HEK293 (cell line): ENCODE results near the gene RCSD1.
A peak's percentile ranks its signal among the peaks of the same experiment; 100 is the strongest.

ENCODE experiments used
- ATF2 ChIP-seq: fragments of 450-650 bp; formaldehyde crosslinking; IDR thresholded peaks from 2 replicates; pipeline ENCODE4 v1.5.1; 2016; ENCODE audit warnings: missing biosample characterization, missing genetic modification characterization, low read depth
- BCL11B ChIP-seq: fragments of 450-650 bp; formaldehyde crosslinking; IDR thresholded peaks from 2 replicates; pipeline ENCODE4 v1.5.1; 2016; ENCODE audit warnings: low read depth, missing biosample characterization, missing genetic modification characterization
- KLF8 ChIP-seq: fragments of 450-650 bp; formaldehyde crosslinking; IDR thresholded peaks from 2 replicates; pipeline ENCODE4 v1.5.1; 2016; ENCODE audit warnings: missing biosample characterization, missing genetic modification characterization
- REPIN1 ChIP-seq: fragments of 450-650 bp; formaldehyde crosslinking; IDR thresholded peaks from 2 replicates; pipeline ENCODE4 v1.5.1; 2017; ENCODE audit warnings: missing biosample characterization, missing genetic modification characterization, low read depth
- SCRT1 ChIP-seq: fragments of 450-650 bp; formaldehyde crosslinking; IDR thresholded peaks from 2 replicates; pipeline ENCODE4 v1.5.1; 2016; ENCODE audit warnings: missing biosample characterization, missing genetic modification characterization, borderline replicate concordance
- ZBTB1 ChIP-seq: fragments of 450-650 bp; formaldehyde crosslinking; IDR thresholded peaks from 2 replicates; pipeline ENCODE4 v1.5.1; 2016; ENCODE audit warnings: missing biosample characterization, missing genetic modification characterization
- ZBTB49 ChIP-seq: fragments of 450-650 bp; formaldehyde crosslinking; IDR thresholded peaks from 2 replicates; pipeline ENCODE4 v1.5.1; 2016; ENCODE audit warnings: missing biosample characterization, missing genetic modification characterization, low read depth
- ZFP41 ChIP-seq: fragments of 450-650 bp; formaldehyde crosslinking; IDR thresholded peaks from 2 replicates; pipeline ENCODE4 v1.5.1; 2016; ENCODE audit warnings: missing biosample characterization, missing genetic modification characterization, borderline replicate concordance
- ZNF10 ChIP-seq: fragments of 450-650 bp; formaldehyde crosslinking; IDR thresholded peaks from 2 replicates; pipeline ENCODE4 v1.5.1; 2017; ENCODE audit warnings: missing biosample characterization, missing genetic modification characterization
- ZNF132 ChIP-seq: fragments of 450-650 bp; formaldehyde crosslinking; IDR thresholded peaks from 2 replicates; pipeline ENCODE4 v1.5.1; 2017; ENCODE audit warnings: missing biosample characterization, missing genetic modification characterization, borderline replicate concordance
- ZNF2 ChIP-seq: fragments of 450-650 bp; formaldehyde crosslinking; IDR thresholded peaks from 2 replicates; pipeline ENCODE4 v1.5.1; 2016; ENCODE audit warnings: missing biosample characterization, missing genetic modification characterization
- ZNF239 ChIP-seq: fragments of 450-650 bp; formaldehyde crosslinking; IDR thresholded peaks from 2 replicates; pipeline ENCODE4 v1.5.1; 2016; ENCODE audit warnings: missing biosample characterization, missing genetic modification characterization
- ZNF341 ChIP-seq: fragments of 450-650 bp; formaldehyde crosslinking; IDR thresholded peaks from 2 replicates; pipeline ENCODE4; 2016; ENCODE audit warnings: low read depth, missing biosample characterization, missing genetic modification characterization
- ZNF350 ChIP-seq: fragments of 450-650 bp; formaldehyde crosslinking; IDR thresholded peaks from 2 replicates; pipeline ENCODE4 v1.5.0; 2017; ENCODE audit warnings: missing biosample characterization, mild to moderate bottlenecking, missing genetic modification characterization
- ZNF423 ChIP-seq: fragments of 450-650 bp; formaldehyde crosslinking; IDR thresholded peaks from 2 replicates; pipeline ENCODE4 v1.5.1; 2016; ENCODE audit warnings: missing biosample characterization, missing genetic modification characterization
- ZNF449 ChIP-seq: fragments of 450-650 bp; formaldehyde crosslinking; IDR thresholded peaks from 2 replicates; pipeline ENCODE4 v1.5.1; 2017; ENCODE audit warnings: missing biosample characterization, mild to moderate bottlenecking, missing genetic modification characterization, moderate library complexity
- ZNF501 ChIP-seq: fragments of 450-650 bp; formaldehyde crosslinking; IDR thresholded peaks from 2 replicates; pipeline ENCODE4 v1.5.1; 2016; ENCODE audit warnings: missing biosample characterization, missing genetic modification characterization
- ZNF518A ChIP-seq: fragments of 450-650 bp; formaldehyde crosslinking; conservative IDR thresholded peaks from 2 replicates; pipeline ENCODE4 v1.5.1; 2016; ENCODE audit warnings: low read depth, missing biosample characterization, missing genetic modification characterization
- ZNF521 ChIP-seq: fragments of 450-650 bp; formaldehyde crosslinking; IDR thresholded peaks from 2 replicates; pipeline ENCODE4 v1.5.1; 2017; ENCODE audit warnings: missing biosample characterization, mild to moderate bottlenecking, missing genetic modification characterization
- ZNF580 ChIP-seq: fragments of 450-650 bp; formaldehyde crosslinking; IDR thresholded peaks from 2 replicates; pipeline ENCODE4 v1.5.1; 2016; ENCODE audit warnings: missing biosample characterization, missing genetic modification characterization
- ZNF621 ChIP-seq: fragments of 450-650 bp; formaldehyde crosslinking; IDR thresholded peaks from 2 replicates; pipeline ENCODE4 v1.5.1; 2017; ENCODE audit warnings: missing biosample characterization, missing genetic modification characterization
- ZNF624 ChIP-seq: fragments of 450-650 bp; formaldehyde crosslinking; IDR thresholded peaks from 2 replicates; pipeline ENCODE4 v1.5.1; 2017; ENCODE audit warnings: missing biosample characterization, missing genetic modification characterization
- ZNF670 ChIP-seq: fragments of 450-650 bp; formaldehyde crosslinking; IDR thresholded peaks from 2 replicates; pipeline ENCODE4 v1.5.1; 2016; ENCODE audit warnings: missing biosample characterization, missing genetic modification characterization, low read depth
- ZNF677 ChIP-seq: fragments of 450-650 bp; IDR thresholded peaks from 2 replicates; pipeline ENCODE4 v1.5.0; 2018; ENCODE audit warnings: missing biosample characterization, mild to moderate bottlenecking, missing genetic modification characterization, moderate library complexity
- ZNF747 ChIP-seq: fragments of 450-650 bp; formaldehyde crosslinking; IDR thresholded peaks from 2 replicates; pipeline ENCODE4 v1.5.1; 2016; ENCODE audit warnings: missing biosample characterization, missing genetic modification characterization
- ZNF777 ChIP-seq: fragments of 450-650 bp; formaldehyde crosslinking; IDR thresholded peaks from 2 replicates; pipeline ENCODE4 v1.5.1; 2017; ENCODE audit warnings: missing biosample characterization, missing genetic modification characterization, borderline replicate concordance
- ZSCAN5A ChIP-seq: fragments of 450-650 bp; formaldehyde crosslinking; IDR thresholded peaks from 2 replicates; pipeline ENCODE4 v1.5.1; 2016; ENCODE audit warnings: missing biosample characterization, missing genetic modification characterization

Gene RCSD1

GRCh38 chr1:167714439-167715156, 84.6 kb downstream of the RCSD1 start (continued):
- TF ChIP-seq ZNF518A (tag by site-specific recombination) (no peak), ZNF132 (tag by site-specific recombination) (no peak), ZNF423 (no peak), REPIN1 (tag by site-specific recombination) (no peak; the same call in none of the 2 replicates), ATF2 (tag by site-specific recombination) (no peak), SCRT1 (tag by site-specific recombination) (no peak), KLF8 (tag by site-specific recombination) (peak; percentile 87), ZNF677 (tag by site-specific recombination) (0 out of 2 replicates have a peak, but pooled peaks have one; percentile 2), ZNF777 (tag by site-specific recombination) (no peak; the same call in 1 of the 2 replicates), ZNF621 (tag by site-specific recombination) (no peak), ZFP41 (tag by site-specific recombination) (0 out of 2 replicates have a peak, but pooled peaks have one; percentile 57), ZNF670 (tag by site-specific recombination) (no peak), ZNF521 (no peak), ZBTB1 (0 out of 2 replicates have a peak, but pooled peaks have one; percentile 7), ZNF341 (tag by site-specific recombination) (peak; percentile 99), ZBTB49 (tag by site-specific recombination) (no peak), ZNF449 (no peak), ZNF624 (tag by site-specific recombination) (no peak), ZNF239 (tag by site-specific recombination) (0 out of 2 replicates have a peak, but pooled peaks have one; percentile 68), ZNF10 (tag by site-specific recombination) (peak; percentile 37; the same call in 1 of the 2 replicates), ZNF580 (peak; percentile 91), ZSCAN5A (tag by site-specific recombination) (peak; percentile 89), ZNF350 (tag by site-specific recombination) (no peak), ZNF2 (tag by site-specific recombination) (peak; percentile 97), BCL11B (tag by site-specific recombination) (peak; percentile 51; the same call in 1 of the 2 replicates), ZNF747 (tag by site-specific recombination) (no peak), ZNF501 (tag by site-specific recombination) (peak; percentile 99)
